ENCODE data around the gene SRMS. TPM values are rescaled to one million over a fixed set of nuclear protein-coding genes. Genes with fewer than 3 reads are reported as not detected.

Gene SRMS
- total RNA-seq, 6 donors from 2014 or later: not detected

GRCh38 chr20:63570281-63571086 lies 22.9 kb upstream of the SRMS start:
- no peak for TF ChIP-seq CTCF (IDR thresholded peaks at IDR 0.05)
- no peak for TF ChIP-seq POLR2AphosphoS5 (IDR thresholded peaks at IDR 0.05)
- no peak for TF ChIP-seq POLR2A (IDR thresholded peaks at IDR 0.05)
- TF ChIP-seq EP300 (IDR thresholded peaks at IDR 0.05): no peak
- peaks cover 17 to 53% (median 35%) of the 10 kb centered on the region in 4 donors for H3K4me1 ChIP-seq
- 85 to 92% methylated on average over 5 to 27 of the region's 28 CpGs for WGBS, 2 donors
- H3K36me3 ChIP-seq: peaks cover 0 to 38% (median 18%) of the 10 kb centered on the region in 4 donors
- DNase-seq (peak in 1 of 2 donors; percentile 79), ATAC-seq (ENCODE audit: low FRiP score in 2 of 2) (no peak)
- no peaks in the 10 kb centered on the region for H3K27me3 ChIP-seq
- no peak overlapping the region for H3K27ac ChIP-seq
- H3K4me3 ChIP-seq: no peak overlapping the region
- H3K9me3 ChIP-seq: no peaks in the 10 kb centered on the region

- 89 to 91% methylated on average over 9 to 45 of the region's 46 CpGs for WGBS, 2 donors
- TF ChIP-seq EP300 (IDR thresholded peaks at IDR 0.05) (no peak), POLR2AphosphoS5 (IDR thresholded peaks at IDR 0.05) (no peak), POLR2A (IDR thresholded peaks at IDR 0.05) (no peak), CTCF (IDR thresholded peaks at IDR 0.05) (no peak)
- H3K36me3 ChIP-seq: peaks cover 4 to 51% (median 29%) of the 10 kb centered on the region in 4 donors
- H3K9me3 ChIP-seq: no peaks in the 10 kb centered on the region
- H3K27ac ChIP-seq: peak overlapping the region in 1 of 4 donors; percentile 74
- no peaks in the 10 kb centered on the region for H3K27me3 ChIP-seq
- peak in 1 of 2 donors; percentile 83 for DNase-seq
- H3K4me1 ChIP-seq: peaks cover 10 to 44% (median 30%) of the 10 kb centered on the region in 4 donors
- H3K4me3 ChIP-seq: no peak overlapping the region
- ATAC-seq (ENCODE audit: low FRiP score in 2 of 2): no peak
Measured at GRCh38 chr20:63568986-63569949, 21.7 kb upstream of the SRMS start.

GRCh38 chr20:63568170-63568981 lies 20.8 kb upstream of the SRMS start:
- Histone ChIP-seq H3K4me1 (peaks cover 8 to 41% (median 27%) of the 10 kb centered on the region in 4 donors), H3K27ac (peak overlapping the region; percentile 10 to 80 (median 66)), H3K4me3 (peak overlapping the region in 2 of 4 donors; percentile 9 to 22), H3K36me3 (peaks cover 12 to 60% (median 37%) of the 10 kb centered on the region in 4 donors), H3K27me3 (no peaks in the 10 kb centered on the region), H3K9me3 (no peaks in the 10 kb centered on the region)
- 79 to 91% methylated on average over 17 to 30 of the region's 43 CpGs for WGBS, 2 donors
- TF ChIP-seq EP300 (IDR thresholded peaks at IDR 0.05): no peak
- DNase-seq (peak in 1 of 2 donors; percentile 86), ATAC-seq (ENCODE audit: low FRiP score in 2 of 2) (peak; percentile 8 to 17)

- Histone ChIP-seq H3K4me3 (peak overlapping the region in 2 of 4 donors; percentile 9 to 22), H3K36me3 (peaks cover 19 to 65% (median 42%) of the 10 kb centered on the region in 4 donors), H3K9me3 (no peaks in the 10 kb centered on the region), H3K27ac (peak overlapping the region; percentile 10 to 80 (median 66)), H3K27me3 (no peaks in the 10 kb centered on the region), H3K4me1 (peaks cover 0 to 33% (median 20%) of the 10 kb centered on the region in 4 donors)
- TF ChIP-seq CTCF (IDR thresholded peaks at IDR 0.05): peak in 2 of 6 experiments; percentile 11 to 34
- TF ChIP-seq POLR2AphosphoS5 (IDR thresholded peaks at IDR 0.05): no peak
- TF ChIP-seq POLR2A (IDR thresholded peaks at IDR 0.05): no peak
- no peak for TF ChIP-seq EP300 (IDR thresholded peaks at IDR 0.05)
- 66 to 83% methylated on average over 25 to 35 of the region's 37 CpGs for WGBS, 2 donors
- ATAC-seq (ENCODE audit: low FRiP score in 2 of 2): peak; percentile 61 to 67
- DNase-seq: peak; percentile 75 to 90
Measured at GRCh38 chr20:63567386-63568169, 20.0 kb upstream of the SRMS start.
